Transverse colon (tissue), 4 donors: ENCODE results near the gene SYPL2.

Experiments
- CTCF ChIP-seq, 5 experiments: fragments of 200-600 bp in 3 of 5; fragments of 450-650 bp in 2 of 5; sonication (generic) in 3 of 5; IDR thresholded peaks; 1 replicate in 2 of 5; 2 replicates in 3 of 5; pipeline ENCODE4 v1.5.1; 2016 to 2017; ENCODE audit warnings: antibody characterized with exemption in 5 of 5, inconsistent platforms in 3 of 5, mild to moderate bottlenecking in 2 of 5, moderate library complexity in 1 of 5
- EP300 ChIP-seq: sonication (generic); formaldehyde crosslinking; IDR thresholded peaks from one replicate; pipeline ENCODE4 v1.6.1; 2017; ENCODE audit warnings: antibody characterized with exemption, low read depth
- POLR2AphosphoS5 ChIP-seq, 3 donors: sonication (generic); formaldehyde crosslinking; IDR thresholded peaks; one replicate each; pipeline ENCODE4 v1.6.1; 2016; ENCODE audit warnings: antibody characterized with exemption in 3 of 3

GRCh38 chr1:109491372-109491771, 25.0 kb downstream of the SYPL2 start:
- no peak for TF ChIP-seq CTCF (IDR thresholded peaks at IDR 0.05)
- no peak for TF ChIP-seq POLR2AphosphoS5 (IDR thresholded peaks at IDR 0.05)
- no peak for TF ChIP-seq EP300
